Uterus (tissue), 2 donors: ENCODE measurements around the gene CARD11.

ENCODE experiments used
- CTCF ChIP-seq, 4 experiments: fragments of 200-600 bp in 2 of 4; fragments of 450-650 bp in 2 of 4; sonication (generic) in 2 of 4; IDR thresholded peaks; one replicate each; pipeline ENCODE4 v1.5.1; 2016 to 2019; ENCODE audit warnings: antibody characterized with exemption in 4 of 4, mild to moderate bottlenecking in 2 of 4, moderate library complexity in 1 of 4
- POLR2A ChIP-seq, 2 donors: fragments of 450-650 bp; IDR thresholded peaks; one replicate each; pipeline ENCODE4 v1.6.1; 2016; ENCODE audit warnings: antibody characterized with exemption in 2 of 2, mild to moderate bottlenecking in 1 of 2, moderate library complexity in 1 of 2

GRCh38 chr7:2945171-2945570 lies 98.5 kb downstream of the CARD11 start:
- TF ChIP-seq CTCF (IDR thresholded peaks at IDR 0.05) (no peak), POLR2A (IDR thresholded peaks at IDR 0.05) (no peak)
